GM19438 (cell line): ENCODE data around the gene STIMATE.

ENCODE experiments used
- ATAC-seq: cut with Tn5 transposase; IDR thresholded peaks from one replicate; pipeline ENCODE4 v1.9.1; 2021; ENCODE audit warnings: low read depth; ENCODE audit not compliant: unreplicated experiment

STIMATE gene

DNA sequence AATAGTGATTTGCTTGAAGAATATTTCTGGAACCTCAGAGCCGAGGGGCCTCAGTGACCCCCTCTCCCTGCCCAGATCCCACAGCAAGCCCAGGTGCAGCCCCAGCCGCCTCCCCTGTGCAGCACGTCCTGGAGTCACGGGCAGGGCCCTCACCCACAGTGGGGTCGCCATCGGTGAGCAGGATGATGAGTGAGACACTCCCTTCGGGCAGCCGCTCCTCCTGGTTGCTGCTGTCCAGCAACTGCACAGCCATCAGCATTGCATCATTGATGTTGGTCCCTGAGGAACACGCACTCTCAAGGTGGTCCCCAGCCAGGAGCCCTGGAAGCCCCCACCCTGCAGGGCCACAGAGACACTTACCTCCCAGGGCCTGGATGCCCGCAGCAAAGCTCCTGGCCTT lies 73.3 kb downstream of the STIMATE start:
- ATAC-seq = no peak

DNA sequence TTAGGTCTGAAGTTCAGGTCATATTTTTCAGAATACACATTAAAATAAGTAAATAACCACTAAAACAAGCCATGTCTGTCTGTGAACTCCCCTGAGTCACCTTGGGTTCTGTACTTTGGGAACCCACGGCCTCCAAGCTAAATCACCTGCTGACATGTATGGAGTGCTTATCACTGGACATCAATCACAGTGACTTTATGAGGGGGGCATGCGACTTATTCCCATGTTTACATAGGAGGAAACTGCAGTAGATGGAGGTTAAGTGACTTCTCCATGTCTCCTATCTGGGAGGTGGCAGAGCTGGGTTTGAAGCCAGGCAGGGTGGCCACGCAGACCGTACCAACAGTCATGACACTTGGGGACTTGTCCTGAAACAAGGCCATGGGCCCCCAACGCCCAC lies 75.0 kb downstream of the STIMATE start:
- ATAC-seq = no peak

DNA sequence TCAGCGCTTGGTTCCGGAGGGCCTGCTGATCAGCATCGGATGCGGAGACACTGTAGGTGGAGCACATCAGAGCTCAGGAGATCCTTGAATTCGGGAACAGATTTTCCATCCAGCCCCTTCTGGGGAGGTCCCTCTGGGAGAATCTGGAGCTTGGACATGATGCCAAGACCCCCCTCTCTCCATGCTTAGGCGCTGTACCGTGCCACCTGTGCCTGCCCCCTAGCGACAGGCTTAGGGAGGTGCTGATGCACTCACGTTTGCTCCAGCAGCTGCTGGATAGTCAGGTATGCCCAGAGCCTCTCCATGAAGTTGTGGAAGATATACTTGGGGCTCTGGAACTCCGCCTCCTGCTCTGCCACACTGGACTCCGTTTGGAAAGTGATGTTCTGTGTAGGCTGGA lies 76.6 kb downstream of the STIMATE start:
- ATAC-seq = no peak

DNA sequence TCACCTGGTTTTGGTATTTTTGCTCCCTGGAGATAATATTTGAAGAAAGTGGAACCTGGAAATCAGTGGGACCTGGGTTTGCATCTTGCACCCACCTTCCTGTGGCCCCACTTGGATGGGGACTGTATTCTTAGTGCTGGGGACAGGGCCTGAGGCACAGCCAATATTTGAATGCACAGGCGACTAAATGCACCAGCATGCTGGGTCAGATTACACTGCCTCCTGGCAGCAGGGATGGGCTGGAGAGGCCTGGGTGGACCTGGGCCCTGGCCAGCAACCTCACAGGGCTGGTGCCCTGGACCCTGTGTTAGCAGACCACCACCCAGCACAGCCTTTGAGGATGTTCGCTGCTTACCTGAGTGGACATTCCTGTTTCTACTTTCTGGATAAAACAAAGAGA lies 77.4 kb downstream of the STIMATE start:
- ATAC-seq = no peak

DNA sequence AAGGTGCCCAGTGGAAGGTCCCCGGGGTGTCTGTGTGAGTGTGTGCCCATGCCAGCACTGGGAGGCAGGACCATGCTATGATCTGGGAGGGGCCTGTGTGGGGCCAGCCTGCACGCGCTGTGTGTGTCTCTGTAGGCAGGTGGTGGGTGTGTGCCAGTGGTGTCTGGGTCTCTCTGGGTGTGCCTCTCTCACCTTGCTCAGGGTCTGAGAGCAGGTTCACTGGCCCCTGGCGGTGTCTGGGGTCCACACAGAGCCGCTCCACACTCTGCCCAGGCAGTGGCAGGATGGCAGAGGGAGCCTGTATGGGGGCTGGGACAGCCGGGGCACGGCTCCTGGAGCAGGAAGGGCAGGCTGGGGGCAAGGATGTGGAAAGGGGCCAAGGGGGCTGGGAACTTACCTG lies 79.5 kb downstream of the STIMATE start:
- no peak for ATAC-seq

DNA sequence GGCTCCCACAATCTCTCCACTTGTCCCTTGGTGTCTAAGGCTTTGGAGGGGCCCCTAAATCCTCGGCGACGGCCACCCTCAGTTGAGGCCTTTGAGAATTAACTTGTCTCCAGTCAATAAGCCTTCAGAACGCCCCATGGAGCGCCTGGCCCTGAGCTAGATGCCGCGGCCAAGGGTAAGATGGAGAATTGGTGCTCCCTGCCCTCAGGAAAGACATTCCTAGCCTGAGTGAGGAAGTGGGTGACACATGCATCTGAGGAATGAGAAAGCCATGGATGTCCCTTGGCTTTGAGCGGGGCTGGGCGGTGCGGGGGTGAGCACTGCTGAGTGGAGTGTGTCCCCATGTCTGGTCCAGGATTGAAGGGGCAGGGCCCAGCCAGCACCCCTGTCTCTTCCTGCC lies 80.1 kb downstream of the STIMATE start:
- no peak for ATAC-seq

DNA sequence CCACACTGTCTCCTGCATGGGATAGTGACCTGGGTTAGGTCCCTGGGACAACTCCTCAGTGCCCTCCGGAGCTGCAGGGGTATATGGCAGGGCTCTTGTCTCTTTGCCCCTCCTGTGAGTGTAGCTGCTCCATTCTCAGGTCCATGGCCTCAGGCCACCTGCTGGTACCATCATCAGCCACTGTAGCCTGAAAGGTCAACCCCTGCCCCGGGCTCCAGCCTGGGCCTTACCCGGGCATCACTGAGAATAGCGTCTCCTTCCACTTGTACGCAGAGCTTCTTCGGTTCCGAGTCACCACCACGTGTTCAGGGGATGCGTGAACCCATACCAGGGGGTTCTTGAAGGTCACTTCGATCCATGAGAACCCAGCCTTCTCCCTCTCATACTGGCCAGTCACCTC lies 80.7 kb downstream of the STIMATE start:
- no peak for ATAC-seq

DNA sequence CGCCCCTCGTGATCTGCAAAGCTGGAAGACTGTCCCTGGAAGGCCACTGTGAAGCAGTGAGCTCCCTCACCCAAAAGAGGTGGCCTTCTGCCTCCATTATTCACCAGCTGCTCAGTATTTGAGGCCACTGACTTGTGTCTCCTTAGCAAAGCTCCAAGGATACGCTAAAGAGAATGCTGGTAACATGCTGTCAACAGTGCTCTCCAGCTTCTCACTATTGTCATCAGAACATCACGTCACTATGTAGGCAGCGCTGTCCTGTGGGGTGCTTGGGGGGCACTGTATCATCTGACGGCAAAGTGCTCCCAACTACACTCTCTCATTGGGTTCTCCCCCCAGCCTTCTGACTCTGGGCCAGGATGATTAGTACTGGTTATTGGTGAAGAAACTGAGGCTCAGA lies 81.1 kb downstream of the STIMATE start:
- no peak for ATAC-seq

DNA sequence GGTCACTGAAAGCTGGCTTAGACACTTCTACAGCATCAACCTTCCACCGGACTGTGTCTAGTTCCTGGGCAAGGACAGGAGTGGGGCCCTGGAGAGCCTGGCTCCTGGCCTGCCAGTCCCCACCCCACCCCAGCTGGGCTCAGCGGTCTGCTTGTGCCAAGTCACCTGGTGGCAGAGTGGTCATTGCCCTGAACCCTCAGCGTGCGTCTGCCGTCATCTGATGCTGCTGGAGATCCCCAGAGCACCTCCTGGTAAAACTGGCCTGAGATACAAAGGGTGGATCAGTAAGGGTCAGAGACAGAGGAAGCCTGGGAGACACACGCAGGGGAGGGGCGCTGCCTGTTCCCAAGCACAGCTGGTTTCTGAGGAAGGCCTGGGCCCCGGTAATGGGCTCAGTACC lies 83.5 kb downstream of the STIMATE start:
- no peak for ATAC-seq

DNA sequence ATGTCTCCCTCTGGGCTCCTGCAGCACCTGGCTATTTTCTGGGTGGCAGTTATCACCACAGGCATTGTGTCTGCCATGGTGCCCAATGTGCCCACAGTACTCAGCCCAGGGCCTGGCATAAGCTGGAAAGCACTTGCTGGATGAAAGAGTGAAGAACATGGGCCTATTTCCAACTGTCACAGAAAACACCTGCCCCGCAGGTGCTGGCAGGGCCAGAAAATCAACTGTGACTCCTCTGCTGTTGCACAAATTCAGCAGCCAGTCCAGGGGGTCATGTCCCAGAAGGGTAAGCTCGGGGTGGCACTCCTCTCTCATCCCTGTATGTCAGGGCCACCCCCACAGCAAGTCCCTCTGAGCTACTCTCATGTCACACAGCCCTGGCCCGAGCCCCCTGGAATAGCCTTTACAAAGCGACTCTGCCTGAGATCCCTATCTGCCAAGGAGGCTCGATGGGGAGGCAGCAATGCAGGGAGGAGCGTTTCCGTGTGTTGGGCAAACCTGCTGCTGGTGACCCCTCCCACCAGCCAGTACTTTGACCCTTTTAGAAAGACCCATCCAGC lies 85.8 kb downstream of the STIMATE start:
- no peak for ATAC-seq

DNA sequence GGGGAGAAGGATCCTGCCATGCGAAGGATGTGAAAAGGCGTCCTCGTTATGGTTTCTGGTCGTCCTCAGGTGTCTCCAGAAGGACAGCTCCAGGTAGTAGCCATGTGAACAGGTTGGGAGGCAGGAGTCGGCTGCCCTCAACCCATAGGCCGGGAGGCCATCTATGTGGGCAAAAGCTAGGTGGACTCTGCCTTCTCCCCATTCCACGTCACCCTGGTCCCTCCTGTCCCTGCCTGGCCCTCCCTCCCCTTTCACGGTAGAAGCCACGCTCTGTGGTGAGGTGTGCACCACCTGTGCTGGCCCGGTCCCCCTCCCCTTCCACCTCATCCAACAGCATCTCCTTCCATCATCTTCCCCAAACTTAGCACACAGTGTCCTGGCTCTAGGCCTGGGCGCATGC lies 86.4 kb downstream of the STIMATE start:
- no peak for ATAC-seq

DNA sequence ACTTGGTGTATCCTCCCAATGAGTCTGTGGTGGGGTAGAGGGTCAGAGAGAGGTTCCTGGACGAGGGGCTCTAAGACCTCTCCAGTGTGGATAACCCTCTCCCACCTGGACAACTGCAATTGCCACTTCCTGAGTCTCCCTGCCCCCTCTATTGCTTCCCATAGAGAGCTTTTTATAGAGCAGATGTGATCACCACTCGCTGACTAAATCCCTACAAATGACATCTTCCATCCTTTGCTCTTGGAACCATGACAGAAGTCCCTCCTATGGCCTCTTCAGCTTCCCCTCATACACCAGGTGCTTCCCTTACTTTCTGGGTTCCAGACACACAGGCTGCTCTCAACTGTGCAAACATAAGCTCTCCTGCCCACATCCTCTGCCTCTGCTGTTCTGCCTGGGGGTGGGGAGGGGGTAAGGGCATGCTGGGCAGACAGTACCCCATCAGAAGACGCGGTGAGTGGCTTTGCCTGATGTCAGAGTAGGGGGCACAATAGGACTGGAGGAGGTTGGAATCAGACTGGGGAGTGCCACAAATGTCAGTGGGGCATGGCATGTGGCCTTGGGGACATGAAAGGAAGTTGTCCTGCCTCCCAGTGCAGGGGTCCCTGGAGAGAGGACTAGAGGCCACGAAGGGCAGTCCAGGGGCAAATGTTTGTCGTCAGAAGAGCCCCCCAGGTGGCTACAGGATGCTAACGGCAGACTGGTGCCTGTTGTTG lies 87.5 kb downstream of the STIMATE start:
- no peak for ATAC-seq

DNA sequence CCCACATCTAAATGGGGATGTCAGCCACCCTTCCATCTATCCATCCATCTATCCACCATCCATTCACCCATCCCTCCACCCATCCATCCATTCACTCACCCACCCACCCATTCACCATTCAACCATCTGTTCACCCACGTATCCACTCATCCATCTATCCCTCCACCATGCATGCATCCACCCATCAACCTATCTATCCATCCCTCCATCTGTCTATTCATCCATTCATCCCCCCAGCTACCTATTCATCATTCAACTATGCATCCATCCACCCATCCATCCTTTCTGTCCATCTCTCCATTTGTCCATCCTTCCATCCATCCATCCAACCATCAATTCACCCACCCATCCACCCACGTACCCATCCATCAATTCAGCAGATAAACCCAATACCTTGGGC lies 88.2 kb downstream of the STIMATE start:
- ATAC-seq = no peak

DNA sequence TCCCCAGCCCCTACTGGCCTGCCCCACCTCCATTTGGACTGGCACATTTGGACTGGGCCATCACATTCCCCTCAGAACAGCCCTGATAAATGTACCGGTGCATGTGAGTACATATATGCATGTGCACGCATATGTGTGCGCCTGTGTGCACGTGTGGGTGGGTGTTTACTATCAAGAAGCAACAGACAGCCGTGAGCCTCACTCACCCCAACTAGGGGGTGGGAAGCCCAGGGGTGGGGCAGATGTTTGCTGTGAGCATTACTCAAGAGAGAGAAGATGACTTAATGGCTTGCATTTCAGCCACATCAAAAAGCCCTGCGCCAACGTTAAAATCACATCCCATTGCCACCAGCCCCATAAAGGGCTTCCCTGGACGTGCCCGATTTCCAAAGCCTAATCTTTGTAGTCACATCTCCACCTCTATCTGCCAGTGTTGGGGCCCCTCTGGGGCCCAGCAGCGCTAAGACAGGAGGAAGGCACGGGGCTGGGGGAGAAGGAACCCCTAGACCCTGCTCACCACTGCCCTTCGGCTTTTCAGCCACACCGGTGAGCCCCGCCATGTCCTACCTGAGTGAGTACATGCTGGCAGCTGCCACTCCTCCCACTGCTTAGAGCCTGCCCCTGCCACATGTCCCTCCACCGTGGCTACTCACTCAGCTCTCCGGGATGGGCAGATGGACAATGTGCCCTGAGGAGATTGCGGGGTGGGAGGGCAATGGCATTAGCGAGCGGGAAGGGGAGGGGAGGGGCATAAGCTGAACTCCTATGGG lies 91.9 kb downstream of the STIMATE start:
- no peak for ATAC-seq

DNA sequence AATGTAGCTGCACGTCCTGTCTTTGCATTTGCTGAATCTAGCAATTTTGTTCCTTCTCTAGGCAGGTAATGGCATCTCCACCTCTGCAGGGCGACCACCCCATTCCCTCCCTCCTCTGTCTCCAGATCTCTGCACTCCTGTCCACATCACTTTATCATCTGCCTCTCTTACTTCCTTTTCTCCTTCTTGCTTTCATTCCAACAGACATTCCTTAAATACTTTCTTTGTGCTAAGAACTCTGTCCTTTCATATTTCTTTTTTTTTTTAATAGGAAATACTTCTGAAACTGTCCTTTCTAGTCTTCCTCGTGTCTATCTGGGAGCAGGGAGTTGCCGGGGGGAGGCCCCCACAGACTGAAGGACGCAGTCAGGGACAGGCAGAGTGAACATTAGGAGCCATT lies 95.5 kb downstream of the STIMATE start:
- no peak for ATAC-seq

DNA sequence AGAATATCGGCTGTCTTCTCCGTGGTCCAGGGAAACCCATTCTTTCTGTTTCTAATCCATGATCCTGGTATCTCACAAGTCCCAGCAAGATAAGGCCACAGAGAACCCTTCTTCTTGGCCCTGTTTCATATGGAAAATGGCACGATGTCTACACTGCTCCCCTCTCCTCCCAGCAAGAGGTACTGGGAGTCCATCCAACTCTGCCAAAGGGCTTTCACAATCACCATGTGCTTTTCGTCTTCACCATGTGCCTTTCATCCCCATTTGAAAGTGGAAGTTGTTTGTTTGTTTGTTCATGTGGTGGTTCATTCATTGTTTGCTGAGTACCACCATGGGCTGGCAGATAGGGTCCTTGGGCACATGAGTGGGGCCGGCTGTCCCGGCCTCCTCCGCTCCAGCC lies 97.3 kb downstream of the STIMATE start:
- ATAC-seq = no peak

DNA sequence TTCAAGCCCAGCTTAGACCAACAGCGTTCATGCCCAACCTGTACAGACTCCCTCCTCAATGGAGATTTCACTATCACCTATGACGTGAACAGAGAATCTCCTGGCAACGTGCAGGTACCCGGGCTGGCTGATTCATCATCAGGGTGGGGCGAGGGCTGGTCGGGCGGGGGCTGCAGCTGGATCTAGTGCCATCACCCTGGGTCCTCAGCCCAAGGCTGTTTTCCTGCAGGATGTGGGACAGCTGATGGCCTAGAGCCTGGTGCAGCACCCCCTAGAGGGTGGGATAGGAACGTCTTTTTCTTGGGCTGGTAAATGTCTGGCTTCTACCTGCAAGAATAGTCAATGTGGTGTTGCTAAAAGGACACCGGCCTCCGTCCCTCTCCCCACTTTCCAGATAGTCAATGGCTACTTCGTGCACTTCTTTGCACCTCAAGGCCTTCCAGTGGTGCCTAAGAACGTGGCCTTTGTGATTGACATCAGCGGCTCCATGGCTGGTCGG lies 98.3 kb downstream of the STIMATE start:
- ATAC-seq = no peak

DNA sequence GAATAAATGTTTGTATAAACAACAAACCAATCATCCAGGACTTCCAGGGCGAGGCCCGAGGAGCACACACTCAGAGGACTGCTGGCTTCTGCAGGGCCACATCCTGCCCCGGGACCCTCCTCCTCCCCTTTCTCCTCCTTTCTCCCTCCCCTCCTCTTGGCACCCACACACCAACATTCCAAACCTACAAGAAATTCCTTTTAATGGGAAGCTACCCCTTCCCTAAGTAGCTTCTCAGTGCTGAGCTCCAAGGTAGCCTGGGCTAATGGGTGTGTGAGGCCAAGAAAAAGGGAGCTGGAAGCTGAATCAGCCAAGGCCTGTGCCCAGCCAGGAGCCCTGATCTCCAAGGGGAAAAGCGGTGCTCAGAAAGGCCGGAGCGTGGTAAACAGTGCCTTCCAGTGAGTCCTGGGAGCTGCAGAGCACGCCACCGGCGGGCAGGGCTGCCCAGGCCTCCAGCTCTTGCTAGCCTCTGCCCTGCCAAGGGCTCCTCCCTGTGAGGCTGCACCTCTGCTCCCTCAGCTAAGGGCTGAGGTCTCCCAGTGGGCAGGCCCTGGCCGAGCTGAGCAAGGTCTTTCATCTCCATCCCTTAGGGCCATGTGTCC lies 98.9 kb downstream of the STIMATE start:
- ATAC-seq = no peak

DNA sequence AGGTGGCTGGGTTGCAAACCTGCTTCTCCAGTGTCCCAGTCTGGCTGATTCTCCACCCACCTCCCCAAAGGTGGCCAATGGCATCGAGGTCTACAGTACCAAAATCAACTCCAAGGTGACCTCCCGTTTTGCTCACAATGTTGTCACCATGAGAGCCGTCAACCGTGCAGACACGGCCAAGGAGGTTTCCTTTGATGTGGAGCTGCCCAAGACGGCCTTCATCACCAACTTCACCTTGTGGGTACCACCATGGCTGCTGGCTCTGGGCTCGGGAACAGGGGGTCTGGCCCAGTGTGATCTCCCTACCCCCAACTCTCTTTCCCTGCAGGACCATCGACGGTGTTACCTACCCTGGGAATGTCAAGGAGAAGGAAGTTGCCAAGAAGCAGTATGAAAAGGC lies 100.9 kb downstream of the STIMATE start:
- no peak for ATAC-seq

DNA sequence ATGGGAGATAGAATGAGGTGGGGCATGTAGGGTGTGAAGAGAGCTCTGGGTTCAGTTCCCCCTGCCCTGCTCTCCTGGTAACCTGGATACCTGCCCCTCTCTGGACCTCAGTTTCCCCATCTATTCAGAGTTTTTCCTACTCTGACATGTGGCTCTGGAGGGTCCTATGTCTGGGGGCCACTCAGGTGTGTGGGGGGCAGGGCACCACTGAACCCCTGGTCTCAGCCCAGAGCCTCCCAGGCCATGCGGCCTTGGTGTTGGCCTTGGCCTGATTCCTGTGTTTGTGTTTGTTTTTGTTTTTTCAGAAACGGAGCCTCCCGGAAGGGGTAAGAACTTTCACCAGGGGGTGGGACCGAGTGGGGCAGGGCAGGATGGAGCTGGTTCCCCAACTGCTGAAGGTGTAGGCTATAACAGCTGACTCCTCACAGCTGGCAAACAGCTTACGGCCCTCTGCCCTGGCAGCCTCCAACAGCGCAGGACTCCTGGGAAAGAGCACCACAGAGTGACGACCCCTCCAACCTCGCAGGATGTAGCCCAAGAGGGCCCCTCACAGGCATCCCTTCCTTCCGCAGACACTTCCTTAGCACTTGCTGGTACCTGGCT lies 101.9 kb downstream of the STIMATE start:
- ATAC-seq = no peak

DNA sequence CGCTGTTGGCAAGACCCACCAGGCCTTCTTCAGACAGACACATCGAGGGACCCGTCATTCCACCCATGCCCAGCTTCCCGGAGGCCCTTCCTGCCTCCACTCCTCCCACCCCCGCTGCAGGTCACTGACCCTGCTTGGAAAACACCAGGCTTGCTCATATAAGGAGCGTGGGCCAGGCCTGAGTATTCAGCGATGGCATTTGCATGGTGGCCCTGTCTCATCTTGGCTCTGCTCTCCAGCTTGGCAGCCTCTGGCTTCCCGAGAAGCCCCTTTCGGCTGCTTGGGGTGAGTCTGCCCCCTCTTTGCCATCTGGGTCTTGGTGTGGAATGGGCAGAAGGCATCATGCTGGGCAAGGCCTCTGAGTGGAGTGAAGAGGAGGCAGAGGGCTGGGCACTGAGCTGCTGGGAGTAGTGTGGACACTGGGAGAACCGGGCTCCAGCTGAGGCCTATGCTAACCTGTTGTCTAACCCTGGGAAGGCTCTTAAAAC lies 102.7 kb downstream of the STIMATE start, which contains the start of gene ITIH3:
Gene ITIH3 (plus strand): TSS at position 185 of the 488 bp plus-strand sequence. CDS start 8 bp downstream, at position 193.
- ATAC-seq = no peak
